ENCODE data around the gene PLXNC1.

DNA sequence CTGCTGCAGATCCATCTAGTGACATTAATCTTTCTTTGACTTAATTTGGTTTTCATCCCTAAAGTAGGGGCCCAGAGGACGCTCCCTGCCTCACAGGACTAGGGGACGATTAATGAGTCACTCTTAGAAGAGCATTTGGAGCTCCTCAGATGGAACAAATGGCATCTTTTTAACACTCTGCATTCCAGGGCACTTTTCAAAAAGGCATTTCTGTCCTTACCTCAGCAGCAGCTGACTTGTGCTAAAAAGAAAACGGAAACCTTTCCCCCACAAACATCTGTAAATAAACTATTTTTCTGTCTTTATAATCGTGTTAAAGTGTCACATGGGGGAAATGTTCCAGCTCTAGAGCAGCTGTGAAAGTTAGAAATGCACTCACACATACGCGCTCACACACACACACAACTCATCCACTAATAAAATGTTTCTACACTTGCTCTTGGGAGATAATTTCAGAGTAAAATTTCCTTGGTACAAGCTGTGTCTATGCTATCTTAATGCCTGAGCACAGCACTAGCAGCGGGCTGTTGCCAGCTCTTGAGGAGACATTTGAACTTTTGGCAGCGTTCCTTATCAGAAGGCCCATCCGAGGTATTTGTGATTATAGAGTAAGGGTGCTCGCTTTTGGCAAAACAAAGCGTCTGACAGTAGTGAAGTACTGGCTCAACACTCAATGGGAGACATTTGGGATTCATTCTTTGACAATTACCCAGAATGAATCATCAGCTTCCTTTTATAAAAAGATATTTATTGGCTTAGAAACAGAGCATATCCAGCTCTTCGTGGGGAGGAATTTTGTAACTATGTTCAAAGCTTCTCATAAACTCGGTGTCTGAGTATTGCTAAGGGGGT, 141.3 kb downstream of the PLXNC1 start:
- TF ChIP-seq, protein P1, sequence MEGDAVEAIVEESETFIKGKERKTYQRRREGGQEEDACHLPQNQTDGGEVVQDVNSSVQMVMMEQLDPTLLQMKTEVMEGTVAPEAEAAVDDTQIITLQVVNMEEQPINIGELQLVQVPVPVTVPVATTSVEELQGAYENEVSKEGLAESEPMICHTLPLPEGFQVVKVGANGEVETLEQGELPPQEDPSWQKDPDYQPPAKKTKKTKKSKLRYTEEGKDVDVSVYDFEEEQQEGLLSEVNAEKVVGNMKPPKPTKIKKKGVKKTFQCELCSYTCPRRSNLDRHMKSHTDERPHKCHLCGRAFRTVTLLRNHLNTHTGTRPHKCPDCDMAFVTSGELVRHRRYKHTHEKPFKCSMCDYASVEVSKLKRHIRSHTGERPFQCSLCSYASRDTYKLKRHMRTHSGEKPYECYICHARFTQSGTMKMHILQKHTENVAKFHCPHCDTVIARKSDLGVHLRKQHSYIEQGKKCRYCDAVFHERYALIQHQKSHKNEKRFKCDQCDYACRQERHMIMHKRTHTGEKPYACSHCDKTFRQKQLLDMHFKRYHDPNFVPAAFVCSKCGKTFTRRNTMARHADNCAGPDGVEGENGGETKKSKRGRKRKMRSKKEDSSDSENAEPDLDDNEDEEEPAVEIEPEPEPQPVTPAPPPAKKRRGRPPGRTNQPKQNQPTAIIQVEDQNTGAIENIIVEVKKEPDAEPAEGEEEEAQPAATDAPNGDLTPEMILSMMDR (conservative IDR thresholded peaks at IDR 0.05 in 1 of 2, IDR thresholded peaks at IDR 0.05 in 1 of 2; ENCODE audit: low read depth in 1 of 2, low read length in 2 of 2) = no peak
- TF ChIP-seq EZH2 (IDR thresholded peaks at IDR 0.05; ENCODE audit: low read length, missing control alignments) = no peak

All from fibroblast of lung (primary cell).